Sigmoid colon (tissue), 7 donors: ENCODE results near the gene GCNA. TPM values are rescaled to one million over a fixed set of nuclear protein-coding genes. Genes with fewer than 3 reads are reported as not detected.
"Not testable (repeated sequence)": the region's sequence is repeated elsewhere in the genome, so short reads cannot be mapped to it uniquely, and the experiment has no call there.

Experiments
- DNase-seq: peaks from one replicate; pipeline ENCODE4 v3.0.0-alpha.2; 2019
- H3K27ac ChIP-seq, 4 donors: fragments of 200-600 bp; sonication (generic); one replicate each; pipeline ENCODE4 v1.5.1; 2016 to 2019; ENCODE audit warnings: mild to moderate bottlenecking in 1 of 4
- H3K27me3 ChIP-seq, 3 donors: fragments of 200-600 bp; sonication (generic); one replicate each; pipeline ENCODE4 v1.5.1; 2019; ENCODE audit warnings: mild to moderate bottlenecking in 1 of 3
- H3K36me3 ChIP-seq, 4 donors: fragments of 200-600 bp; sonication (generic); one replicate each; pipeline ENCODE4 v1.5.1; 2016 to 2019
- H3K4me1 ChIP-seq, 4 donors: fragments of 200-600 bp; sonication (generic); one replicate each; pipeline ENCODE4 v1.5.1; 2017 to 2019
- H3K4me3 ChIP-seq, 4 donors: fragments of 200-600 bp; sonication (generic); one replicate each; pipeline ENCODE4 v1.5.1; 2017 to 2019; ENCODE audit warnings: mild to moderate bottlenecking in 2 of 4, moderate library complexity in 1 of 4
- H3K9me3 ChIP-seq, 4 donors: fragments of 200-600 bp in 3 of 4; sonication (generic) in 3 of 4; one replicate each; pipeline versions ENCODE4 v1.5.1 to v1.6.1; 2013 to 2019
- CTCF ChIP-seq, 4 experiments: fragments of 450-650 bp in 3 of 4; fragments of 200-600 bp in 1 of 4; IDR thresholded peaks; one replicate each; pipeline ENCODE4 v1.5.1; 2016 to 2019; ENCODE audit warnings: antibody characterized with exemption in 4 of 4, mild to moderate bottlenecking in 3 of 4, moderate library complexity in 2 of 4
- EP300 ChIP-seq, 4 donors: sonication (generic); formaldehyde crosslinking; IDR thresholded peaks; one replicate each; pipeline ENCODE4 v1.6.1; 2017; ENCODE audit warnings: antibody characterized with exemption in 4 of 4
- POLR2A ChIP-seq, 2 donors: fragments of 450-650 bp; IDR thresholded peaks; one replicate each; pipeline ENCODE4 v1.6.1; 2016; ENCODE audit warnings: antibody characterized with exemption in 2 of 2, mild to moderate bottlenecking in 2 of 2, moderate library complexity in 2 of 2
- POLR2AphosphoS5 ChIP-seq, 4 donors: sonication (generic); formaldehyde crosslinking; IDR thresholded peaks; one replicate each; pipeline ENCODE4 v1.6.1; 2017; ENCODE audit warnings: antibody characterized with exemption in 4 of 4
- WGBS, 2 donors: extraction: QIAGEN DNeasy Blood & Tissue Kit; methylation state at CpG; one replicate each; pipeline ENCODE4 v1.1.7; 2013; 5-methylcytosine and 5-hydroxymethylcytosine counted together
- intact Hi-C: fragments of 100-400 bp; cut with DNase I; formaldehyde crosslinking; loops from one replicate; pipeline ENCODE4 v1.15.1; 2023
- polyA plus RNA-seq, 3 donors: library from polyadenylated mRNA; stranded (reverse); fragments of 200-250 nt; gene quantifications; one replicate each; pipeline ENCODE4 v1.2.3, GENCODE V29; 2013
- total RNA-seq, 4 donors: library from RNA; depleted of rRNA; stranded (reverse); fragments of >200 nt; gene quantifications; one replicate each; pipeline ENCODE4 v1.1.0, GENCODE V29; 2016
- donor health status: healthy with polysubstance abuse.
- donor health status: Bipolar disorder and iron deficiency.
- donor health status: healthy.

GCNA gene
- total and polyA plus RNA-seq, 7 donors: 0.60 to 5.0 (median 1.5) TPM

DNA sequence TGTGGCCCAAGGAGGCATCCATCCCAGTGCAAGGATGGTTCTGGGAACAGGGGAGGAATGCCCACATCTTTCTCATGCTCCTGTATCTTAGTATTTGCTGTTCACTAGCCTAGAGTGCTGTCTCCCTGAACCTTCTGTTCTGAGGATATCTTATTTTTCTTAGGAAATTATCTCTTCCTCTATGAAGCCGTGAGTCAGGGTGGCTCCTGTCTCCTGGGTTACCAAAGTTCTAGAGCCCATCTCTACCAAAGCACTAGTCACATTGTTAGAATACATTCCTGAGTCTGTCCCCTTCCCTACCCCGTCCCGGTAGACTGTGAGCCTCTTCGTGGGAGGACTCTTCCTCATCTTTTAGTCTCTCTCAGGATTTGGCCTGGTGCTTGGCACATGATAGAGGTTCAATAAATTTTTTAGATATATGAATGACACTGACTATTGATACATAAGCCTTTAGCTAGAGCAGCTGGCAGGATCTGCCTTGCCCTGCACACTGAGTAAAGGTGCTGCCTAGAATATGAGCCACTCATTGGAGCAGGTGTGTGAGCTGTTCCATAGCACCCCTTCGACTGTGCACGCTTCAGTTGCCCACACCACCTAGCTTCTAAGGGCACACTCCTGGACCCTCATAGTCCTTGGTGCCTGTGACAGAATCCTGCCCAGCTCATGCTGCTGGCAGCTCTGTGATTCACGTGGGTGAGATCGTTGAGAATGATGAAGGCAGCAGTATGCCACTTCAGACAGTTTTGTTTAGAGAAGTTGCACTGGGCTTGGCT lies 26.7 kb downstream of the GCNA start:
- no peaks in the 10 kb centered on the region for H3K9me3 ChIP-seq
- H3K27me3 ChIP-seq: peaks cover 0 to 3% (median 0%) of the 10 kb centered on the region in 3 donors
- peaks cover 0 to 42% (median 2%) of the 10 kb centered on the region in 4 donors for H3K36me3 ChIP-seq
- H3K4me3 ChIP-seq: no peak overlapping the region
- H3K27ac ChIP-seq: no peak overlapping the region
- 94 to 96% methylated on average over 8 of the region's 8 CpGs for WGBS, 2 donors
- TF ChIP-seq POLR2A (IDR thresholded peaks at IDR 0.05) (no peak), POLR2AphosphoS5 (IDR thresholded peaks at IDR 0.05) (no peak), CTCF (IDR thresholded peaks at IDR 0.05) (no peak), EP300 (IDR thresholded peaks at IDR 0.05) (no peak)
- intact Hi-C loops: no loop called here
- no peak for DNase-seq
- H3K4me1 ChIP-seq: no peaks in the 10 kb centered on the region

GRCh38 chrX:71606536-71607216 lies 28.4 kb downstream of the GCNA start:
- Histone ChIP-seq H3K27ac (no peak overlapping the region), H3K27me3 (peaks cover 0 to 3% (median 0%) of the 10 kb centered on the region in 3 donors), H3K4me1 (no peaks in the 10 kb centered on the region), H3K36me3 (peaks cover 0 to 56% (median 5%) of the 10 kb centered on the region in 4 donors), H3K4me3 (no peak overlapping the region), H3K9me3 (no peaks in the 10 kb centered on the region)
- intact Hi-C loops: no loop called here
- WGBS, 2 donors: 60 to 72% methylated on average over 9 of the region's 9 CpGs
- TF ChIP-seq POLR2A (IDR thresholded peaks at IDR 0.05) (no peak), EP300 (IDR thresholded peaks at IDR 0.05) (no peak), POLR2AphosphoS5 (IDR thresholded peaks at IDR 0.05) (no peak), CTCF (IDR thresholded peaks at IDR 0.05) (no peak)
- no peak for DNase-seq

GRCh38 chrX:71607488-71607887 lies 29.3 kb downstream of the GCNA start:
- H3K27ac ChIP-seq: no peak overlapping the region
- TF ChIP-seq EP300 (IDR thresholded peaks at IDR 0.05) (no peak), POLR2A (IDR thresholded peaks at IDR 0.05) (no peak), POLR2AphosphoS5 (IDR thresholded peaks at IDR 0.05) (no peak), CTCF (IDR thresholded peaks at IDR 0.05) (no peak)
- no peaks in the 10 kb centered on the region for H3K9me3 ChIP-seq
- intact Hi-C loops: no loop called here
- no peak overlapping the region for H3K4me3 ChIP-seq
- H3K4me1 ChIP-seq: no peaks in the 10 kb centered on the region
- H3K27me3 ChIP-seq: peaks cover 0 to 3% (median 0%) of the 10 kb centered on the region in 3 donors
- 83 to 94% methylated on average over 2 of the region's 2 CpGs for WGBS, 2 donors
- H3K36me3 ChIP-seq: peaks cover 0 to 60% (median 5%) of the 10 kb centered on the region in 4 donors
- DNase-seq: no peak

GRCh38 chrX:71609095-71609750 lies 31.0 kb downstream of the GCNA start:
- intact Hi-C loops: no loop called here
- TF ChIP-seq EP300 (IDR thresholded peaks at IDR 0.05) (no peak), POLR2AphosphoS5 (IDR thresholded peaks at IDR 0.05) (no peak), CTCF (IDR thresholded peaks at IDR 0.05) (no peak), POLR2A (IDR thresholded peaks at IDR 0.05) (no peak)
- Histone ChIP-seq H3K27ac (no peak overlapping the region), H3K36me3 (peaks cover 0 to 68% (median 5%) of the 10 kb centered on the region in 4 donors), H3K27me3 (peaks cover 0 to 3% (median 0%) of the 10 kb centered on the region in 3 donors), H3K4me3 (no peak overlapping the region), H3K9me3 (no peaks in the 10 kb centered on the region), H3K4me1 (no peaks in the 10 kb centered on the region)
- WGBS, 2 donors: 82 to 95% methylated on average over 3 of the region's 3 CpGs
- DNase-seq: no peak

DNA sequence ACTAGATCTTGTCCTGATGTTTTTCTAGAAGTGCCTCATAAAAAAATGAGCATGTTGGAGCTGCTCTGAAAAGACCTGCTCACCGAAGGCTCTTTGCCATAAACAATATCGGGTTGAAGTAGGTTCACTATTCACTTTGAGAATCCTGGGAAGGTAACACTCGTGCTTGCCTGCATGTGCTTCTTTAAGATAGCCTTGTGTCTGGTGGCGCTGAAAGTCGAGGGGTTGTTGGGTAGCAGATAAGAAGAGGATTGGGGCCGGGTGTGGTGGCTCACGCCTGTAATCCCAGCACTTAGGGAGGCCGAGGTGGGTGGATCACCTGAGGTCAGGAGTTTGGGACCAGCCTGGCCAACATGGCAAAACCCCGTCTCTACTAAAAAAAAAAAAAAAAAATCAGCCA lies 33.5 kb downstream of the GCNA start:
- peak; percentile 52 for DNase-seq
- H3K9me3 ChIP-seq, H3K4me3 ChIP-seq, intact Hi-C loops, H3K27ac ChIP-seq, H3K4me1 ChIP-seq, H3K27me3 ChIP-seq: not testable (repeated sequence)
- H3K36me3 ChIP-seq: peaks cover 0 to 53% (median 5%) of the 10 kb centered on the region in 4 donors
- 84 to 95% methylated on average over 9 of the region's 9 CpGs for WGBS, 2 donors
